GM21367 (cell line): ENCODE results near the gene SNHG17.
"Not testable (repeated sequence)": the region's sequence is repeated elsewhere in the genome, so short reads cannot be mapped to it uniquely, and the experiment has no call there.

ENCODE experiments used
- ATAC-seq: cut with Tn5 transposase; IDR thresholded peaks from one replicate; pipeline ENCODE4 v1.9.1; 2021; ENCODE audit not compliant: unreplicated experiment

SNHG17 gene

DNA sequence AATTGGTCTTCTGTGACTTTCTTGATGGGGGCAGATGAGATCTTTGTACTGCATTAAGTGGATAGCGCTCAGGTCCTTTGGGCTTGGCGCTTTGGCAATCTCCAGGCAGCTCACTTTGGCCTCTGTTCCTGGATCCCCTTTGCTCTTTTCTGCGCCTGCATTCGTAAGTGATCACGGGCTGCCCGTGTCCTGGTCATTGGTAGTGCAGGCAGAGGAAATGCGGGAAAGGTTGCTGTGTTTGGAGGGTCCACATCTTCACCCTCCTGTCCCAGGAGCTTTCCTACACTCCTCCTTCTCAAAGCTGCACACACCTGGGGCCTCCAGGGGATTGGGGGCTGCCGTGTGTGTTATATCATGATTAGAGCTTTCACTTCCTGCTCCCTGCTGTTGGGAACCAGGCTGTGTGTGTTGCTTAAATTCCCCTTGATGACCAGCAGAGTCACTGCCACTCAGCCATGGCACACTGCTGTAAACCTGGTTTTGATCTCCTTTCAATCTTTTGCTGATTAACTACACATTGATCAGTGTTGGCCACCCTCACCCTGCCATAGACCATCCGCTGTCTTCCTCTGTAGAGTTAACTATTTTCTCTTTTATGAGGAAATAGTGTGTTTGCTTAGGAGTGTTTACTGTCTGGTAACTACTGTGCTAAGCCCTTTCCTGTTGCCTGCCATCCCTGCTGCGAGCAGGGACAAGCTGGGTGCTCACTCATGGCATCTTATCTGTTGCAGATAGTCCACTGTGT is 13.0 kb upstream of the SNHG17 start:
- no peak for ATAC-seq

DNA sequence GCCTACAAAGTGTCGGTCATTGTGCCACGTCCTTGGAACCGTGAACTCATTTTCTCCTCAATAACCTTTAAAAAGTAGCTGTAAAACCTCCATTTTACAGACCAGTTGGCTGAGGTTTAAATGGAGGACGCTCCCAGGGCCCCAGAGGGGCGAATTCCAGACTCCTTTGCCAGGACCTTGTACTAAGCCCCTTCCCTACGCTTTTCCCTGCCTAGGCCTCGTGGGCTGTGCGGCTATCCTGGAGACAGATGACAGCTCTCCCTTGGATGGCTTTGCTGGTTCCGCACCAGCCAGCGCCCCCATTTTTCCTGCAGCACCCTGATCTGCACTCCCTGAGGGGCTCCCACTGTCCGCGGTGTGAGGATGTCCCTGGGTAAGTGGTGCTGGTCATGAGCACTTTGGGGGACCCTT is 12.1 kb upstream of the SNHG17 start:
- ATAC-seq: no peak

DNA sequence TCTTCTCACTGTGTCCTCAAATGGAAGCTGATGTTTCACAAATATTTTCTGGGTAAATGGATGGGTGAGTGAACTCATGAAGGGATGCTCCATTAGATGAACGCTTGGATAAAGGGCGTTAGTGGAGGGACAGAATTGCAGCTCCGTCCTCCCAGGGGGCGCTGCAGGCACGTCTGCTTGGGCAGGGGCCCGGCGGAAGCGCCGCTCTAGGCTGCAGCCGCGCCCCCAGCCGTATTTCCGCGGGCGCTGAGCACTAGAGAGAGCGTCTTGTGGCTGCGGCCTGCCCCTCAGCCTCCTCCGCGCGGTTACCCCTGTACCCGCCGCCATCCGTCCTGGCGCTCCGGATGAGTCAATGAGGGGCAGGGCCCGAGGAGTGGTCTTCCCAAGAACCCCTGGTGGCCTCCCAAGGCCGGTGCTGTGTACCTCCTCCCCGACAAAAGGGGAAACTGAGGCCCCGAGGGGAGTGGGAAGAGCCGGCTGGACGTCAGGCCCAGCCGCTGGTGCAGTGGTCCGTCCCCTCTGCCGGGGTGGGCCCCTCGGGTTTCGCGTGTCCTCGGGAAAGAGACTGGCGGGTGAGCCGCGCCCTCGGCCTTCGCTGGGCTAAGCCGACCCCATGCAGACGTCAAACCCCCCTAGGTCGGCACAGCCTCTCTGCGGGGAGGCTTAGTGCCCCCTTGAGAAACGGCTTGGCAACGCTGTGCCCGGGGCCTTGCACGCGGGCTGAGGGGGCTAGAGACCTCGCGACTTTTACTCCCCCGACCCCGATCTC is 11.5 kb upstream of the SNHG17 start:
- ATAC-seq: no peak

DNA sequence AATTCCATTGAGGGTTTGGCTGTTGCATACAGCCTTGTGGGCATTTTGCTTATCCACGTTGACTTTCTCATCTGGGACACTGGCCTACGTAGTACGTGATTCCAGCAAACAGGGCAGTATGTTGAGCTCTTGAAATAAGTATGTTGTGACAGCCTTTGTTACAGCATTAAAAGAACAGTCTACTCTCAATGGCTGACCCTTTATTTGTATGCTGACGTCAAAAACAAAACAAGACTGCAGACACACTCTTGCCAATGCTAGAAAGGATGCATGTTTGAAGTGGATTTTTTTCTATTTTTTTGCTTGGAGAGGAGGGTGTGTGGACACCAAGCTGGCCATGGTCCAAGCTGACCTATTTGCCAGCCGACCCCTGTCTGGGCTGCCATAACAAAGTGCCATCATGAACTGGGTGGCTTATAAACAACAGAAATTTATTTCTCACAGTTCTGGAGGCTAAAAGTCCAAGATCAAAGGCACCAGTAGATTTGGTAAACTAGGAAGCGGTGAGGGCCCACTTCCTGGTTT is 10.8 kb upstream of the SNHG17 start:
- ATAC-seq: no peak

DNA sequence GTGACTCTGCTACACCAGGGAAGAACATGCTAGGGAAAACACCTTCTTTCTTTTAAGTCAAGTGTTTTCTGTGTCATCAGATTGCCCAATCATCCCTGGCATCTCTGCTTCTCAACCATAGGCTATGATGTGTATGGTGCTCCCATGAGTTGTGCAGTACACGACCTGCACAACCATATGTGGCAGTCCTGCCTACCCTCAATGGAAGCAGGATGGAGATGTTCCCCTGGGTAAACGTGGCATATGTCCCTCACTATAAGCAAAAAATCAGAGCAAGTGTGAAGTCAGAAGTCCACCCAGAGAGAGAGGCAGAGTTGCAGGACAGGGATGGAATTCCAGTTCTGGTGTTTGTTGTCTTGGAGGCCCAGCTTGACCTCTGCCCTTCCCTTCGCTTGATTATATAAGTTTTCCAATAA is 10.3 kb upstream of the SNHG17 start:
- no peak for ATAC-seq

DNA sequence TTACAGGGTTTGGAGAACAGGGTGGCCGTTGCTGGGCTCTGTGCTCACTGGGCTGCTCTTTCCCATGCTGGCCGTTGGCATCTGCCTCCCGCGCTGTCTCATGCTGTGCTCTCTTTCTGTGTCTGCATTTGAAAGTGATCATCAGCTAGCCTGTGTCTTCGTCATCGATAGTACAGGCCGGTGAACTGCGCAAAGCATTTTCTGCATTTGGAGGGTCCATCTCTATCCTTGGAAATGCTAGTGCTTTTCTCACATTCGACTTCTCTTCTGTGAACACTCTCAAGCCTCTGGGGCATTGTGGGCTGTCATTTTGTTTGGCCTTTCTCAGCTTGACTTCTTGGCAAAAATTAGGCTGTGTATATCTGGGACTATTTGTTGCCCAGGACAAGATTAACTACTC is 6.8 kb upstream of the SNHG17 start:
- no peak for ATAC-seq

DNA sequence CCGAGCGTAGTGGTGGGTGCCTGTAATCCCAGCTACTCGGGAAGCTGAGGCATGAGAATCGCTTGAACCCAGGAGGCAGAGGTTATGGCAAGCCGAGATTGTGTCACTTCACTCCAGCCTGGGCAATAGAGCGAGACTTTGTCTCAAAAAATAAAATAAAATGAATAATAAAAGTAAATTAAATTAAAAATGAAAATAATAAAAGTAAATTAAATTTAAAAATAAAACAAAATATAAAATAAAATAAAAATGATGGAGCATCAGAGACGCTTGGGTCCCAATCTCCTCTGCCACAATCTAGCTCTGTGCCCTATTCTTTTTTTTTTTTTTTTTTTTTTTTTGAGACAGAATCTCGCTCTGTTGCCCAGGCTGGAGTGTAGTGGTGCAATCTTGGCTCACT is 6.0 kb upstream of the SNHG17 start:
- not testable (repeated sequence) for ATAC-seq

DNA sequence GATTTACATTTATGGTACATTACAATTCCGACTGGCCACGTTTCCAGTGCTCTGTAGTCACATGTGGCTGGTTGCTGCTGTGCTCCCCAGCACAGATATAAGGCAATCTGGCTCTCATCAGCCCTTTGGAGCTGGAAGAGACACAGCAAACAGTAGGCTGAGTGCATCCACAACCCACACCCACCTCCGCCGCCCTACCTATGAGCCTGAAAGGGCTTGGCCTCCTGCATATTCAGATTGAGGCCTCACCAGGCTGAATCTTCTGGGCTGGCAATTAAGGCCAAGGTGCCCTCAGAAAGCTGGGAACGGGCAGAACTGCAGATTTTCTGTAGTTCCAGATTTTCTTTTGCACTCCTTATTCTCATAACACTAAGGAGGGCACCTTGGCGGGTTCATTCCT is 2.7 kb upstream of the SNHG17 start:
- ATAC-seq: no peak

DNA sequence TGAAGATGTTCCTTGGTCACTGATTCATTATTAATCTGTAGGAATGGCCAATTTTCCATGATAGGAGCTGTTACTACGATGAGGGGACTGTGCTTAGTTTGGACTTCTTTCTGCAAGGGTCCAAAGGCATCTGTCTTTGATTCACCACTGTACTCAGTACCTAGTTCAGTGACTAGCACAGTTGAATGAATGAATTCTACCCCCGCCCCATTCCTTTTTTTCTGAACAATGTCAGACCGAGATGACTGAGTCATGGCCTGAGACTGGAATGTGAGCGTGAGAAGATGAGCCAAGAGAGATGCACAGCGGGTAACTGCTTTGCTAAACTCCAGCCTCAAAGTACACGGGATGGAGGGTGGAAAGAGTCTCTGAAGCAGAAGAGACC is 419 bp upstream of the SNHG17 start:
- ATAC-seq: no peak

DNA sequence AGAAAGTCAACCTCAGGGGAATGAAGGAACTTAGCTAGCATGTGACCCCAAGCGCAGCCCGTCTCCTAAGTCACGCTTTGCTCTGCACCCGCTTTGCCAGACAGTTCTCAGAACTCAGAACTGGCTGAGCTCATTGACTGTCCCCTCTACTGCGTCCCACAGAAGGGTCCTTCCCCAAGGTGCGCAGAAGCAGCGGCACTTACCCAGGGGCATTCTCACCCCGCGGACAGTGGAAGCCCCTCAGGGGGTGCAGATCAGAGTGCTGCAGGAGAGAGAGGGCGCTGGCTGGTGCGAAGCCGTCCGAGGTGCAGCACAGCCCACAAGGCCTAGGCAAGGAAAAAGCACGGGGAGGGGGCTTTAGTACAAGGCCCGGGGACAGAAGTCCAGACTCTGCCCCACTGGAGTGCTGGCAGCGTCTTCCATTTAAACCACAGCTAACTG is 807 bp downstream of the SNHG17 start:
- ATAC-seq: no peak

DNA sequence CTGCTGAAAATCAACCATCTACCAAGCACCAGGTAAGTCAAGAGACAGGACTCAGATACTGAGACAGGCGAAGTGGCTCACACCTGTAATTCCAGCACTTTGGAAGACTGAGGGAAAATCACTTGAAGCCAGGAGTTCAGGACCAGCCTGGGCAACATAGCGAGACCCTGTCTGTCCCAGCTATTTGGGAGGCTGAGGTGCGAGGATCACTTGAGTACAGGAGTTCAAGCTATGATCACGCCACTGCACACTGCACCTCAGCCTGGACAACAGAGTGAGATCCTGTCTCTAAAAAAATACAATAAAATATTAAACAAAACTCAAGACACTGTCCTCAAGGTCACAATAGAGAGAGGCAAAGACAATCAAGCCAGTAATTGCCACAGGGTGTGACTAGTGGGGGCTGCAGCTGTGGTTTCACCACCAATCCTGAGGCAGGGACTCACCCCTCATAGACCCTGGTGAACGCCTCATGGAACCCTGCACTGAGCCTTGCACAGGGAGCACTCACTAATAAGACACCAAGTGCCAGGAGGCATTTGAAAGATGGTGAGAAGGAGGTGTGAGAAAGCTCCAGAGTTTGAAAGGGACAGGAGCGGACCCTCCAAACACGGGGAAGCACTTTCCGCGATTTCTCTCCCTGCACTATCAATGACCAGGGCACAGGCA is 1.7 kb downstream of the SNHG17 start:
- no peak for ATAC-seq

DNA sequence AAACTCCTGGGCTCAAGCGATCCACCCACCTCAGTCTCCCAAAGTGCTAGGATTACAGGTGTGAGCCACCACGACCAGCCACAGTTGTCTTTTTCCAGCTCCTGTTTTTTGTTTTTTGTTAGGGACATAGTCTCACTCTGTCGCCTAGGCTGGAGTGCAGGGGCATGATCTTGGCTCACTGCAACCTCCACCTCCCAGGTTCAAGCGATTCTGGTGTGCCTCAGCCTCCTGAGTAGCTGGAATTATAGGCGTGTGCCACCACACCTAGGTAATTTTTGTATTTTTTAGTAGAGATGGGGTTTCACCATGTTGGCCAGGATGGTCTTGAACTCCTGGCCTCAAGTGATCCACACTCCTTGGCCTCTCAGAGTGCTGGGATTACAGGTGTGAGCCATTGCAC is 2.3 kb downstream of the SNHG17 start:
- not testable (repeated sequence) for ATAC-seq

DNA sequence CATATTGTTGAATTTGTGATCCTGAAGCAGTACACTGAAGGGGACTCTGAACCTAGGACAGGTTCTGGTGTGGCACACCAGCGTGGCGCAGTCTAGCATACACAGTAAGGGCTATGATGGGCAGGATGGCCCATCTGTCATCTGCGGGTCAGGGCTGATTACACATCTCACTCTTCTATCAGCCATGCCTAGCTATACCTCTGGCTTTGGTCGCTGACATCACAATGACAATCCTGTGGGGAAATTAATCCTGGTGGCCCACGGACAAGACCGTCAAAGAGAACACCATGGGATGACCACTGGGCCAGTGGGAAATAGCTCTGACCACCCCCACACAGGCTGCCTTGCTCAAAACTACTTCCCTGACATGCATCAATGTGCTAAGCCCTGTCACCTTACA is 2.8 kb downstream of the SNHG17 start:
- ATAC-seq: no peak

DNA sequence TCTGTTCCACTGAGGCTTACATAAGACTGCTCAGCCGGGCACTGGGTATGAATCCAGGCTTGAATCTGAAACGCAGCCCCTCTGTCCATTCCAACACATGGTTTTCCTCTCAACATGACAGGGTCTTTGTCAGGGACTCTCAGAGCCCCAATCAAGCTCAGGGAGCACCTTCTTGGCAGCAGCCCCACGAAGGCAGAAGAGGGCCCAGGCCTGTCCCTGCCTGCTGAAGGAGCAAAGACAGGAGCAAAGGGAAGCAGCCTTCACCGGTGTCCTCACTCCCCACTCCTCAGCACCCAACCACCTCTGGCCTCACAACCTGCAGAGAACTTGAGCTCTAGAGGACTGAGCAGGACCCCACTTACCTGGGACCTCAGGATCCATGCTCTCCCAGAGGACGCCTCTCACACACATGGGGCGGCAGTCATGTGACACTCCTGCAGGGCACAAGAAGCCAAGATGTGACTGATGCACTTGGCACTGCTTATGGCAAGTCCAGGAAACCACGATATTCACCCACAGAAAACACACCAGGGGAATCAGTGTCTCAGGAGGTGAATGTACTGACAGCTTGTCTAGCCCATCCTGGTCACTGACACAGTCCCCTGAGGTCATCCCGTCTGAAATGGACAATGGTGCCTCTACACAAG is 4.3 kb downstream of the SNHG17 start:
- no peak for ATAC-seq

DNA sequence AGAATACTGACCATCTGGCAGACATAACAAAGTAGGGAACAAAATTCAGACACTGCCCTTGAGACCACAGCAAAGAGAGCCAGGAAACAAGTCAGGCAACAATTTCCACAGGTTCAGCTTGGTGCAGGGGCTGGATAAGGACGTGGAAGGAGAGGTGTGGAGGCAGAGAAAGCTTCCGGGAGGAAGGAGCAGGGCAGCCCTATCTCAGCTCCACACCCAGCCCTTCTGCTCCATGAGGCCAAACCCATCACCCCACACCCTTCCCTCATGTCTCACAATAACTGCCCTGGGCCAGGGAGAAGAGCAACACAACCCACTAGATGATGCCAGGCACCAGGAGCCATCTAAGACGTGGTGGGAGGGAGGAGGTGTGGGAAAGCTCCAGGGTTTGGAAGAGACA is 5.8 kb downstream of the SNHG17 start:
- ATAC-seq: no peak

DNA sequence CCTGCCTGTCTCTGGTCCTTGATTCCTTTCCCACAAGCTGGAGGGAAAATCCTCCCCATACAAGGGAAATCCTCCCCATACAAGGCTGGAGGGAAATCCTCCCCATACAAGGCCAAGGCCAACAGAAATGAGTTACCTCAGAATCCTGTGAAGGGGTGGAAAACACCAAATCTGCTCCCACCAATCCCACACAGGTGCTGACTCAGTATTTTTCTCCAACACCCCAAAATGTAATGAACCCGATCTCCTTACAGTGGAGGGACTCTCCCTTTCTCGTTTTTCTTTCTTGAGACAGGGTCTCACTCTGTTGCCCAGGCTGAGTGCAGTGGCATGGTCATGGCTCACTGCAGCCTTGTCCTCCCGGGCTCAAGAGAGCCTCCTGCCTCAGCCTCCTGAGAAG is 6.3 kb downstream of the SNHG17 start:
- no peak for ATAC-seq

DNA sequence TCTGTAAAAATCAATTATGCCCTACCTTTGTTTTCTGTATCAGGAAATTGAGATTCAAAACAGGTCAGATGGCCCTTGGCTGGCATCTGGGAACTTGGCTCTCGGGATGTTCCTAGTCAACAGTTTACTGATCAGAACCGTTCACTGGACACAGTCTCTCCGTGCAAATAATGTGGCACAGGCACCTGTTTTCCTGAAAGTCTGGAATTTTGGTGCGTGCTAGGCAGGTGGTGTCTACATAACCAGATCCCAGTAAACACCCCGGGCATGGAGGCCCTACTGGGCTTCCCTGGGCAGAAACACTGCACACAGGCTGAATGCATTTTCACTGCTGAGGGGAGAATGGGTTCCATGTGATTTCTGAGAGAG is 7.5 kb downstream of the SNHG17 start:
- ATAC-seq: no peak

DNA sequence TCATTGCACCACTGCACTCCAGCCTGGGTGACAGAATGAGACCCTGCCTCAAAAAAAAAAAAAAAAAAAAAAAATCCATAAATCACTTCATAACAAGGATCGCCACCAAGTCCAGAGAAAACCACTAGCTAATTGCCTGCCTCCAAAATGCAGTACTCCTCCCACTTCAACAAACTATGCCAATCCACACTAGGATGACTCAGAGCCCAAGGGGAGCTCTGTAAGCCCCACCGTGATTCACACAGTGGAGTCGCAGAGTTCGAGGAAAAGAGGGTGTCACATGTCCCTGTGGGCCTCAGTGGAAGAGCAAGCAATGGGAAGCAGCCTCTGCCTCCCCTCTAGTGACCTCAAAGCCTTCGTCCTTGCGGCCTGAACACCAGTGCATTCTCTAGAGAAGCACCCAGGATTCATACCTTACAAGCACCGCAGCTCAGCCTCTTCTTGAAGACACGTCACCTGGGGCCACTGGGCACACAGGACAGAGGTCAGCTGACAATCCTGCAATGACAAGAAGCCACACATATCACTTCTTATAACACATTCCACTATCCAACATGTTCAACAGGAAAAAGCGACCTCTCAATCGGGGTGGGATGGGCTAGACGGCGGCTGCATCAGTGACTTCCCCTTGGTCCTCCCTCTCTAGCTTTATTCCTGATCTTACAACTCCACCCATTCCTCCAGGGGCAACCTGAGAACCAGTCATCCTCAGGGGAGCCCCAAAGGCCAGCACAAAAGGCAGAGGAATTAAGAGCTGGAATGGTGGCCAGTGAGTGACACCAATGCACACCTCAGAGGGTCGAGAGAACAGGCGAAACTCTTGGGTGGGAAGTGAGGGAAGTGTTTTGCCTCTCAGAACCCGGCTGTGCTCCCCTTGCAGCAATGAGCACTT is 8.9 kb downstream of the SNHG17 start:
- no peak for ATAC-seq

DNA sequence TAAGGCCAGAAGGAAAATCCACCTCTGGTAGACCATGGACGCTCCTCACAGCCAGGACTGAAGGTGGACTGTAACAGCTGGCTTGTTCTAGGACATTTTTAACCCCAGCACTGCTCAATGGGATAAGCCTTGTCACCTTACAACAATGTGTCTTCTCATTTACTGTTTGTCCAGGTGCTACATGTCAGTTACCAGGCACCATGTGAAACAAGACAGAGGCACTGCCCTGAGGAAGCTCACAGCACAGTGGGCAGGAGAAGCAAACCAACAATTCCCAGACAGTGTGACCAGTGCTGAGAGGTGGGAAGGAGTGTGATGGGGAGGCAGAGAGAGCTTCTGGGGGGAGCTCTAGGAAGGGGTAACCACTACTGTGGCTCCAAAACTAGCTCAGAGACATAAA is 10.7 kb downstream of the SNHG17 start:
- no peak for ATAC-seq

DNA sequence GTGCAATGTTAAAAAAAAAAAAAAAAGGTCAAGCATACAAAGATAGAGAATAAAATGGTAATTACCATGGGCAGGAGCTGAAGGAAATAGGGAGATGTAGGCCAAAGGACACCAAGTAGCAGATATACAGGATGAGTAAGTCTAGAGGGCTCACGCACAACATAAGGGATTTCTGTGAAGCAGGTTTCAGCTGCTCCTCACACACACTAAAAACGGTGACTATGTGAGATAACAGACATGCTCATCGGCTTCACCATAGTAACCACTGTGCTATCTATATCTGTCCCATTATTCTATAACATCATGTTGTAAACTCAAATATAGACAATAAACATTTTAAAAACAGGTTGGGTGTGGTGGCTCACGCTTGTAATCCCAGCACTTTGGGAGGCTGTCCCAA is 11.6 kb downstream of the SNHG17 start:
- no peak for ATAC-seq
